Heart right ventricle (tissue), 16 donors: ENCODE results near the gene ATP11A. TPM values are rescaled to one million over a fixed set of nuclear protein-coding genes. Genes with fewer than 3 reads are reported as not detected.

ENCODE experiments used
- ATAC-seq, 8 donors: fragments of 200-7000 bp; cut with Tn5 transposase; one replicate each; pipeline ENCODE4 v1.9.1; 2020; ENCODE audit warnings: mild to moderate bottlenecking in 8 of 8, moderate library complexity in 8 of 8, moderate number of reproducible peaks in 1 of 8
- DNase-seq, 2 donors: peaks; one replicate each; pipeline ENCODE4 v3.0.0-alpha.2; 2020
- H3K27ac ChIP-seq, 10 donors: fragments of 200-600 bp; sonication (generic) in 2 of 10; one replicate each; pipeline versions ENCODE4 v1.5.0 to v1.8.0; 2020 to 2022; ENCODE audit warnings: mild to moderate bottlenecking in 3 of 10
- H3K27me3 ChIP-seq, 7 donors: fragments of 200-600 bp; one replicate each; pipeline ENCODE4 v1.8.0; 2021 to 2022; ENCODE audit warnings: mild to moderate bottlenecking in 2 of 7
- H3K36me3 ChIP-seq, 9 donors: fragments of 200-600 bp; sonication (generic) in 1 of 9; one replicate each; pipeline versions ENCODE4 v1.5.0 to v1.8.0; 2020 to 2022; ENCODE audit warnings: mild to moderate bottlenecking in 2 of 9
- H3K4me1 ChIP-seq, 9 donors: fragments of 200-600 bp; sonication (generic) in 1 of 9; one replicate each; pipeline versions ENCODE4 v1.5.0 to v1.8.0; 2020 to 2022; ENCODE audit warnings: mild to moderate bottlenecking in 4 of 9
- H3K4me3 ChIP-seq, 10 donors: fragments of 200-600 bp; sonication (generic) in 2 of 10; one replicate each; pipeline versions ENCODE4 v1.5.0 to v1.8.0; 2020 to 2022; ENCODE audit warnings: mild to moderate bottlenecking in 7 of 10, moderate library complexity in 2 of 10
- H3K9me3 ChIP-seq, 11 donors: fragments of 200-600 bp in 10 of 11; sonication (generic) in 2 of 11; one replicate each; pipeline versions ENCODE4 v1.5.0 to v1.8.0; 2013 to 2022; ENCODE audit warnings: mild to moderate bottlenecking in 2 of 11, control low read depth in 1 of 11, moderate library complexity in 1 of 11
- CTCF ChIP-seq, 9 donors: fragments of 200-600 bp; sonication (generic) in 2 of 9; IDR thresholded peaks; one replicate each; pipeline versions ENCODE4 v1.5.0 to v1.8.0; 2021 to 2022; ENCODE audit warnings: antibody characterized with exemption in 9 of 9, mild to moderate bottlenecking in 5 of 9, moderate library complexity in 1 of 9
- WGBS, 2 donors: extraction: QIAGEN DNeasy Blood & Tissue Kit; methylation state at CpG; one replicate each; pipeline ENCODE4 v1.1.7; 2013; ENCODE audit warnings: inconsistent platforms in 1 of 2; 5-methylcytosine and 5-hydroxymethylcytosine counted together
- intact Hi-C, 10 donors: fragments of 100-400 bp; cut with DNase I; formaldehyde crosslinking; loops; one replicate each; pipeline versions ENCODE4 v1.11.1 to v1.14.2; 2022
- polyA plus RNA-seq, 2 donors: library from polyadenylated mRNA; stranded (reverse); fragments of 200-250 nt; gene quantifications; one replicate each; pipeline ENCODE4 v1.2.3, GENCODE V29; 2013
- total RNA-seq, 10 donors: library from RNA; stranded (reverse); fragmentation: NEBNext Ultra II Directional in 3 of 10; extraction: Animal tissue kit (Norgen Biotek cat#: 25700) in 3 of 10; gene quantifications; one replicate each; pipeline versions ENCODE4 v1.2.1 to v1.2.4, GENCODE V29; 2021 to 2023
- donor health status: Arrhythmogenic right ventricular cardiomyopathy.
- donor health status: ischemic (EF 13 %, LVEDD 7.1; RV severe dilation, severe dysfunction).
- donor health status: healthy with polysubstance abuse.
- donor health status: DM: no; HTN: yes; CAD: no.
- donor health status: DM: no; HTN: no; CAD: no.
- donor health status: ischemic (EF 25% LVEDD 6.9; RV normal size, moderate dysfunction).
- donor health status: ischemic (EF 25% LVEDD 5.7; RV mildly dilated, moderate dysfunction).
- donor health status: healthy.
- donor health status: DM: yes; HTN: yes; CAD: no.
- donor health status: Ischemic cardiomyopathy.
- donor health status: ischemic (EF 35%, LVEDD 5.7; RV mildly dilated, moderate dysfunction).
- donor health status: nonischemic (EF 11% LVEDD 7.7; RV severe dilation, severe dysfunction).
- donor health status: DM: yes; HTN: yes; CAD: no.
- donor health status: PGD.
- donor health status: ischemic (EF 29% LVEDD 5.4; RV normal size, mild dysfunction).
- donor health status: nonischemic (EF 23%, LVEDD 6.1; RV moderate dilation, normal function).

The ATP11A gene
- total and polyA plus RNA-seq, 12 donors, result 20.0 to 164 (median 107) TPM

- H3K9me3 ChIP-seq, result no peaks in the 10 kb centered on the region
- H3K4me1 ChIP-seq, result peaks cover 5 to 59% (median 30%) of the 10 kb centered on the region in 9 donors
- WGBS, 2 donors, result 75 to 76% methylated on average over 17 of the region's 17 CpGs
- H3K27me3 ChIP-seq, result no peaks in the 10 kb centered on the region
- H3K4me3 ChIP-seq, result no peak overlapping the region
- ATAC-seq (no peak), DNase-seq (no peak)
- peak overlapping the region in 5 of 10 donors; percentile 9 to 65 (median 24) for H3K27ac ChIP-seq
- intact Hi-C loops, result loop anchor here in 3 of 10 donors (5.0 kb wide), 2 partner anchors 37 to 43 kb away; partner anchors contain the start of gene ATP11A (in 3 of the 3)
- H3K36me3 ChIP-seq, result no peaks in the 10 kb centered on the region
- no peak for TF ChIP-seq CTCF (IDR thresholded peaks at IDR 0.05)
These were observed 45.1 kb downstream of the ATP11A start for GRCh38 chr13:112734696-112735547.

GRCh38 chr13:112735791-112736190 lies 46.0 kb downstream of the ATP11A start:
- H3K4me1 ChIP-seq, result peaks cover 2 to 60% (median 32%) of the 10 kb centered on the region in 9 donors
- WGBS, 2 donors, result 79 to 82% methylated on average over 17 of the region's 17 CpGs
- H3K27ac ChIP-seq, result peak overlapping the region in 4 of 10 donors; percentile 18 to 58 (median 30)

GRCh38 chr13:112737294-112737693 lies 47.5 kb downstream of the ATP11A start:
- Histone ChIP-seq H3K4me1 (peaks cover 4 to 62% (median 36%) of the 10 kb centered on the region in 9 donors), H3K9me3 (no peaks in the 10 kb centered on the region), H3K36me3 (no peaks in the 10 kb centered on the region), H3K27me3 (no peaks in the 10 kb centered on the region), H3K4me3 (no peak overlapping the region), H3K27ac (no peak overlapping the region)
- 84 to 88% methylated on average over 9 of the region's 9 CpGs for WGBS, 2 donors
- DNase-seq, result no peak
- intact Hi-C loops, result loop anchor here in 1 of 10 donors (5.0 kb wide), 1 partner anchor 45 kb away; the partner anchor contains the start of gene ATP11A
- no peak for ATAC-seq
- no peak for TF ChIP-seq CTCF (IDR thresholded peaks at IDR 0.05)

More at GRCh38 chr13:112735791-112736190, 46.0 kb downstream of the ATP11A start:
- TF ChIP-seq CTCF (IDR thresholded peaks at IDR 0.05), result no peak
- H3K9me3 ChIP-seq, result no peaks in the 10 kb centered on the region
- H3K36me3 ChIP-seq, result no peaks in the 10 kb centered on the region
- intact Hi-C loops, result loop anchor here in 1 of 10 donors (5.0 kb wide), 1 partner anchor 43 kb away; the partner anchor contains the start of gene ATP11A
- ATAC-seq (peak in 5 of 8 donors; percentile 23 to 56 (median 31)), DNase-seq (no peak)
- H3K4me3 ChIP-seq, result no peak overlapping the region
- H3K27me3 ChIP-seq, result no peaks in the 10 kb centered on the region

GRCh38 chr13:112738606-112739005 lies 48.8 kb downstream of the ATP11A start:
- no peak overlapping the region for H3K4me3 ChIP-seq
- intact Hi-C loops, result loop anchor here in 1 of 10 donors (5.0 kb wide), 1 partner anchor 46 kb away; the partner anchor contains the start of gene ATP11A
- H3K9me3 ChIP-seq, result no peaks in the 10 kb centered on the region
- H3K36me3 ChIP-seq, result no peaks in the 10 kb centered on the region
- no peak overlapping the region for H3K27ac ChIP-seq
- ATAC-seq, result no peak
- 76 to 90% methylated on average over 7 of the region's 7 CpGs for WGBS, 2 donors
- TF ChIP-seq CTCF (IDR thresholded peaks at IDR 0.05), result no peak
- DNase-seq, result no peak
- H3K27me3 ChIP-seq, result no peaks in the 10 kb centered on the region
- peaks cover 4 to 61% (median 33%) of the 10 kb centered on the region in 9 donors for H3K4me1 ChIP-seq
